ENCODE data around the gene PTGER2.

The PTGER2 gene

DNA sequence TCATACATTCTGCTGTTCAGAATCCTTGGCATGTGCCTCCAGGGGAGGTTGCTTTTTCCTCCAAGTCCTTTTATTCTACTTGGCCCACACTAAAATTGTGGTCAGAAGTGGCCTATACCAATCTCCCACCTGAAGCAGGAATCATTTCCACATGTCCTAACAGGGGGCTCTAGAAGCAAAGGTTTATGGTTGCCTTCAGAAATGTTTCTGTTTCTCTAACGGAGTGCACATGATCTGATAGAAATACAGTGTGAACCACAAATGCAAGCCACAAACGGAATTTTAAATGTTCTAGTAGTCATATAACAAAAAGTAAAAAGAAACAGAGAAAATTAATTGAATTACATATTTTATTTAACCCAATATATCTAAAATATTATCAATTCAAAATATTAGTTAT is 4.0 kb downstream of the PTGER2 start:
- Histone ChIP-seq H3K18ac (ENCODE audit: low read length) (no peak overlapping the region), H3K27ac (ENCODE audit: low read depth, low read length) (no peak overlapping the region), H3K79me1 (ENCODE audit: low read length) (no peaks in the 10 kb centered on the region), H2BK15ac (replicated peaks; ENCODE audit: low read depth) (no peak overlapping the region), H4K5ac (ENCODE audit: low read length) (no peak overlapping the region), H3K4me1 (ENCODE audit: control insufficient read depth, low read depth, low read length) (no peaks in the 10 kb centered on the region), H3K36me3 (ENCODE audit: control insufficient read depth, insufficient read depth, low read length) (no peaks in the 10 kb centered on the region), H3K79me2 (ENCODE audit: control insufficient read depth, insufficient read depth, low read length) (no peaks in the 10 kb centered on the region), H2BK5ac (ENCODE audit: low read length) (no peak overlapping the region), H3K23ac (ENCODE audit: low read length) (no peak overlapping the region), H3K27me3 (ENCODE audit: insufficient read depth, low read length, poor library complexity) (peaks cover 21% of the 10 kb centered on the region), H2AK5ac (ENCODE audit: low read length) (no peak overlapping the region), H3K4me2 (ENCODE audit: low read length) (no peak overlapping the region), H3K56ac (ENCODE audit: low read length) (no peak overlapping the region), H3K4me3 (ENCODE audit: low read length) (no peak overlapping the region), H3K9ac (ENCODE audit: low read length) (no peak overlapping the region), H2BK120ac (ENCODE audit: low read depth, low read length) (no peak overlapping the region), H3K4ac (ENCODE audit: low read depth, low read length) (no peak overlapping the region), H4K8ac (ENCODE audit: low read depth, low read length) (no peak overlapping the region)
- no CpG with 5 or more reads among the region's 2 CpGs for WGBS (ENCODE audit: extremely low coverage, insufficient coverage, low lambda C conversion rate)
- DNase-seq = no peak

DNA sequence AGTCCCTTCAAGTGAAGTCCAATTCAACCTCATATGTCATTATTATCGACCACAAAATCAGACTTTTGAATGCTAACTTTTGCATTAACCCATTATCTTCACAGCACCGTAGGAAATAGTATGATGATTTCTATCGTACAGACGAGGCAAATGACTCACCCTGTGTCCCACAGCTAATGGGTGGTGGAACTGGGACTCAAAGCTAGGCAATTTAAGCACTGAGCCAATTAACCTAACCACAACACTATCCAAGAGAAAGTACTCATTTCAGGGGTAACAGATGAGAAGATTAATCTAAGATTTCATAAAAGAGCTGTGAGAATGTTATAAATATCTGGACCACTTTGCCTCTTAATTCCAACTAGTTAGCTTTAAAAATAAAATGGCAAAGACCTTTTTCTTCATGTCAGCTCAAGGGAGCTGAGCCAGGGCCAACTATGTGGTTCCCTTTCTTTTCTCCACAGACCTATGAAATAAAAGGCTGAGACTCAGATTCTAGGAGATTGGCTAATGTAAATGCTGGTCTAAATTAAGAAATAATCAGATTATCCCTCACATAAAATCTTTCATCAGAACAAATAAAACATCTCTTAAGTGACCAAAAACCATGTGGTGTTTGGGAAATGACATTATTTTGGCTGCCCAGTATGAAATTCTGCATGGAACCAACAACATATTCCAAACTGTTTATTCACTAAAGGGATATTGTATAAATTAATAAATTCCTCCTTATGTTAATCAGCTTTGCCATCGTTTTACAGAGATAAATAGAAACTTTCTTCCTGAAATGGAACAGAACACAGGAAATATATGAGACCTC is 4.9 kb downstream of the PTGER2 start:
- H2BK120ac ChIP-seq (ENCODE audit: low read depth, low read length) = no peak overlapping the region
- no peaks in the 10 kb centered on the region for H3K36me3 ChIP-seq (ENCODE audit: control insufficient read depth, insufficient read depth, low read length)
- no peak for DNase-seq
- no peak overlapping the region for H3K27ac ChIP-seq (ENCODE audit: low read depth, low read length)
- H2AK5ac ChIP-seq (ENCODE audit: low read length) = no peak overlapping the region
- H3K27me3 ChIP-seq (ENCODE audit: insufficient read depth, low read length, poor library complexity) = peaks cover 14% of the 10 kb centered on the region
- no peak overlapping the region for H2BK5ac ChIP-seq (ENCODE audit: low read length)
- H3K4me1 ChIP-seq (ENCODE audit: control insufficient read depth, low read depth, low read length) = no peaks in the 10 kb centered on the region
- no peak overlapping the region for H3K4me3 ChIP-seq (ENCODE audit: low read length)
- H4K5ac ChIP-seq (ENCODE audit: low read length) = no peak overlapping the region
- no peaks in the 10 kb centered on the region for H3K79me2 ChIP-seq (ENCODE audit: control insufficient read depth, insufficient read depth, low read length)
- H3K4ac ChIP-seq (ENCODE audit: low read depth, low read length) = no peak overlapping the region
- no peak overlapping the region for H3K4me2 ChIP-seq (ENCODE audit: low read length)
- H3K79me1 ChIP-seq (ENCODE audit: low read length) = no peaks in the 10 kb centered on the region
- H3K23ac ChIP-seq (ENCODE audit: low read length) = no peak overlapping the region
- no peak overlapping the region for H4K8ac ChIP-seq (ENCODE audit: low read depth, low read length)
- no peak overlapping the region for H2BK15ac ChIP-seq (replicated peaks; ENCODE audit: low read depth)
- no CpG with 5 or more reads among the region's 5 CpGs for WGBS (ENCODE audit: extremely low coverage, insufficient coverage, low lambda C conversion rate)
- H3K18ac ChIP-seq (ENCODE audit: low read length) = no peak overlapping the region
- H3K56ac ChIP-seq (ENCODE audit: low read length) = no peak overlapping the region
- no peak overlapping the region for H3K9ac ChIP-seq (ENCODE audit: low read length)

DNA sequence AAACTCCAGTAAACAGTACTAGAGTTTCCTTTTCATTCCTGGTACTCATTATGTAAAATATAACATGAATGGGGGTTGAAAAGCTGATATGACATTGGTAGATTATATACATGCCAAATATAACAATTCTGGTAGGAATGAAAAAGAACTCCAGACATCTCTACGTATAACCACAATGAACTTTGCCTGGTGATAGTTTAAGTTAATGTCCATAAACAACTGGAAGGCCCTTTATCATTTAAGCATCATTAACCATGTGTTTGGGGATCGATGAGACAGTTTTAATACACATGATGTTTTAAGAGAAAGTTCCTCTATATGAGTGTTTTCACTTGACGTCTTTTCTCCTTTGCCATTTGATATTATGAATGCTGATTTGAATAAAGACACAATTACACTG is 5.8 kb downstream of the PTGER2 start:
- no peak overlapping the region for H3K56ac ChIP-seq (ENCODE audit: low read length)
- H3K79me2 ChIP-seq (ENCODE audit: control insufficient read depth, insufficient read depth, low read length) = no peaks in the 10 kb centered on the region
- H3K4me2 ChIP-seq (ENCODE audit: low read length) = no peak overlapping the region
- H3K4me1 ChIP-seq (ENCODE audit: control insufficient read depth, low read depth, low read length) = no peaks in the 10 kb centered on the region
- H3K36me3 ChIP-seq (ENCODE audit: control insufficient read depth, insufficient read depth, low read length) = no peaks in the 10 kb centered on the region
- H2BK15ac ChIP-seq (replicated peaks; ENCODE audit: low read depth) = no peak overlapping the region
- no peaks in the 10 kb centered on the region for H3K79me1 ChIP-seq (ENCODE audit: low read length)
- H3K4me3 ChIP-seq (ENCODE audit: low read length) = no peak overlapping the region
- no peak overlapping the region for H3K4ac ChIP-seq (ENCODE audit: low read depth, low read length)
- H2BK120ac ChIP-seq (ENCODE audit: low read depth, low read length) = no peak overlapping the region
- no peak overlapping the region for H2AK5ac ChIP-seq (ENCODE audit: low read length)
- DNase-seq = no peak
- no peak overlapping the region for H3K23ac ChIP-seq (ENCODE audit: low read length)
- WGBS (ENCODE audit: extremely low coverage, insufficient coverage, low lambda C conversion rate) = no CpG with 5 or more reads among the region's 3 CpGs
- H3K9ac ChIP-seq (ENCODE audit: low read length) = no peak overlapping the region
- H4K8ac ChIP-seq (ENCODE audit: low read depth, low read length) = no peak overlapping the region
- no peak overlapping the region for H3K18ac ChIP-seq (ENCODE audit: low read length)
- no peak overlapping the region for H2BK5ac ChIP-seq (ENCODE audit: low read length)
- H3K27me3 ChIP-seq (ENCODE audit: insufficient read depth, low read length, poor library complexity) = peaks cover 11% of the 10 kb centered on the region
- no peak overlapping the region for H3K27ac ChIP-seq (ENCODE audit: low read depth, low read length)
- H4K5ac ChIP-seq (ENCODE audit: low read length) = no peak overlapping the region

DNA sequence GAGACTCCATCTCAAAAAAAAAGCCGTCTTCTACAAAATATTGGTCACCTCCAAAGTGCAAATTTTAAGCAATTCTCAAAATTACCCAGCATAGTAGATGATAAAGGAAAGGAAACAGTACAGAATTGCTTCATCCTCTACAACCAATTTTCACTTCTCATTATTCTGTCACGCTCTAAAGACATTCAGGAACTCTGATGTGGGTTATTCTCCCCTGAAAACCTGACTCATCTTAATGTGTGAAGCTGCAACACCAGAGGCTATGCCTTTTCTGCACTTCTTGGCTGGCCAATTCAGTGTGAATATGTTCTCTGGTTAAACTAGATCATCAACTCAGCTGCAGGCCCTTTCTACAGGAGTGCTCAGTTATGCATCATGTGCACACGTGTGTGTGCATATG is 11.0 kb downstream of the PTGER2 start:
- WGBS (ENCODE audit: extremely low coverage, insufficient coverage, low lambda C conversion rate) = no CpG with 5 or more reads among the region's 3 CpGs
- no peak overlapping the region for H2BK120ac ChIP-seq (ENCODE audit: low read depth, low read length)
- DNase-seq = no peak

DNA sequence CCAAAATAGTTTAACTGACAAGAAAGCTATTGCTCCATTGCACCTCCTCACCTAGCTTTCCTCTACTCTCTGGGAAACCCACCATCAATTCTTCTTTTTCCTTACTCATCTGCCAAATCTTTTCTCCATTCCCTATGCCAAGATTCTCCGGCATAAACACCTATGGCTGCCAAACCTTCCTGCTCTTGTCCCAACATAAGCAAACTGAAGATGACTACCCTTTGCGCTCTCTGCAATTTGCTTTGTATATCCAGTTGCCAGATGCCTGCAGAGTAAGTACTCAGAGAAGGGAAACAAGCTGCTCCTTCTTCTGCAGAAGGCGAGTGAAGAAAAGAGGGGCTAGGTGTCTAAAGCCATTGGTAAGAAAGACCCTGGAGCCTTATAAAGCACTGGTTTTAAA is 11.5 kb downstream of the PTGER2 start:
- no CpG with 5 or more reads among the region's 3 CpGs for WGBS (ENCODE audit: extremely low coverage, insufficient coverage, low lambda C conversion rate)
- no peak overlapping the region for H3K56ac ChIP-seq (ENCODE audit: low read length)
- H3K4ac ChIP-seq (ENCODE audit: low read depth, low read length) = no peak overlapping the region
- H2BK5ac ChIP-seq (ENCODE audit: low read length) = no peak overlapping the region
- DNase-seq = no peak
- H3K27me3 ChIP-seq (ENCODE audit: insufficient read depth, low read length, poor library complexity) = no peaks in the 10 kb centered on the region
- no peaks in the 10 kb centered on the region for H3K4me1 ChIP-seq (ENCODE audit: control insufficient read depth, low read depth, low read length)
- H4K8ac ChIP-seq (ENCODE audit: low read depth, low read length) = no peak overlapping the region
- H3K4me2 ChIP-seq (ENCODE audit: low read length) = no peak overlapping the region
- no peak overlapping the region for H3K23ac ChIP-seq (ENCODE audit: low read length)
- no peak overlapping the region for H3K9ac ChIP-seq (ENCODE audit: low read length)
- H2BK120ac ChIP-seq (ENCODE audit: low read depth, low read length) = no peak overlapping the region
- no peak overlapping the region for H2BK15ac ChIP-seq (replicated peaks; ENCODE audit: low read depth)
- no peaks in the 10 kb centered on the region for H3K79me2 ChIP-seq (ENCODE audit: control insufficient read depth, insufficient read depth, low read length)
- no peak overlapping the region for H3K18ac ChIP-seq (ENCODE audit: low read length)
- no peaks in the 10 kb centered on the region for H3K79me1 ChIP-seq (ENCODE audit: low read length)
- H3K4me3 ChIP-seq (ENCODE audit: low read length) = no peak overlapping the region
- H4K5ac ChIP-seq (ENCODE audit: low read length) = no peak overlapping the region
- no peak overlapping the region for H3K27ac ChIP-seq (ENCODE audit: low read depth, low read length)
- no peak overlapping the region for H2AK5ac ChIP-seq (ENCODE audit: low read length)
- H3K36me3 ChIP-seq (ENCODE audit: control insufficient read depth, insufficient read depth, low read length) = no peaks in the 10 kb centered on the region

More for the DNA sequence above, 11.0 kb downstream of the PTGER2 start:
- no peak overlapping the region for H4K5ac ChIP-seq (ENCODE audit: low read length)
- no peak overlapping the region for H2BK15ac ChIP-seq (replicated peaks; ENCODE audit: low read depth)
- H3K4me3 ChIP-seq (ENCODE audit: low read length) = no peak overlapping the region
- H3K9ac ChIP-seq (ENCODE audit: low read length) = no peak overlapping the region
- no peaks in the 10 kb centered on the region for H3K79me1 ChIP-seq (ENCODE audit: low read length)
- no peak overlapping the region for H3K4ac ChIP-seq (ENCODE audit: low read depth, low read length)
- H3K56ac ChIP-seq (ENCODE audit: low read length) = no peak overlapping the region
- no peaks in the 10 kb centered on the region for H3K4me1 ChIP-seq (ENCODE audit: control insufficient read depth, low read depth, low read length)
- H3K18ac ChIP-seq (ENCODE audit: low read length) = no peak overlapping the region
- H3K27ac ChIP-seq (ENCODE audit: low read depth, low read length) = no peak overlapping the region
- H3K36me3 ChIP-seq (ENCODE audit: control insufficient read depth, insufficient read depth, low read length) = no peaks in the 10 kb centered on the region
- H3K79me2 ChIP-seq (ENCODE audit: control insufficient read depth, insufficient read depth, low read length) = no peaks in the 10 kb centered on the region
- no peak overlapping the region for H4K8ac ChIP-seq (ENCODE audit: low read depth, low read length)
- no peak overlapping the region for H2BK5ac ChIP-seq (ENCODE audit: low read length)
- no peak overlapping the region for H2AK5ac ChIP-seq (ENCODE audit: low read length)
- no peak overlapping the region for H3K4me2 ChIP-seq (ENCODE audit: low read length)
- no peaks in the 10 kb centered on the region for H3K27me3 ChIP-seq (ENCODE audit: insufficient read depth, low read length, poor library complexity)
- no peak overlapping the region for H3K23ac ChIP-seq (ENCODE audit: low read length)
